Measurements from ENCODE around the gene LAMA2. TPM values are rescaled to one million over a fixed set of nuclear protein-coding genes. Genes with fewer than 3 reads are reported as not detected.

The LAMA2 gene
- total RNA-seq, 1 experiment from 2014 or later = 2.2 TPM

DNA sequence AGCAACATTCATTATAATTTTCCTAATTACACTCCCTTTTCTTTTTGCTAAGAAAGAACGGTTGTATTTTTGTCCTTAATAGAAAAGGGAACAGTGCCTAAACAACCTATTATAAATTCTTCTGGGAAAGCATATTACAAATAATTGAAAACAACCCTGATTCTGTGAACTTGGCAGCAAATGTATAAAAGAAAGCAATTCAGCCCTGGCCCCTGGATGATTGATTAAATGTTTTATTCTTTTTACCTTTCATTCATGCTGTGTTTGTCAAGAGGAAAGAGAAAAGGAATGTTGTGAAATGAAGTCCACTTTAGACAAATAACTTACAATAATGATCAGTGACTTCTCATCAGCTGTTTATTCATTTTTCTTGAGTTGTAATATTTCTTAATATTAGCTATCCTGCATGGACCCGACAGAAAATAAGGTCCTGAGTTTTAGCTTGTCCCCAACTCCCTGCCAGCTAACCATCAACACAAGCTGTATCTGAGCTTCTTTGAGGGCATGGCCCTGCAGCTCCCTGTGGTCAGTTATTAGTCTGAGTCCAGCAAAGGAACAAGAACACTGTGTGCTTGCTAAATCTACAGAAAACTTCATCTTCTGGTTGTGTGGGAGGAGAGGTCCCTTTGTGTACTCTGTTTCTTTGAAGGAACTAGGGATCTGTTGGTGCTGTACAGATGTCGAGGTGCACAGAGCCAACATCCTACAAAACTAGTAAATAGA lies 248.2 kb downstream of the LAMA2 start:
- no peaks in the 10 kb centered on the region for H3K9me3 Mint-ChIP-seq (ENCODE audit: unreplicated experiment)
- TF ChIP-seq, protein P1, sequence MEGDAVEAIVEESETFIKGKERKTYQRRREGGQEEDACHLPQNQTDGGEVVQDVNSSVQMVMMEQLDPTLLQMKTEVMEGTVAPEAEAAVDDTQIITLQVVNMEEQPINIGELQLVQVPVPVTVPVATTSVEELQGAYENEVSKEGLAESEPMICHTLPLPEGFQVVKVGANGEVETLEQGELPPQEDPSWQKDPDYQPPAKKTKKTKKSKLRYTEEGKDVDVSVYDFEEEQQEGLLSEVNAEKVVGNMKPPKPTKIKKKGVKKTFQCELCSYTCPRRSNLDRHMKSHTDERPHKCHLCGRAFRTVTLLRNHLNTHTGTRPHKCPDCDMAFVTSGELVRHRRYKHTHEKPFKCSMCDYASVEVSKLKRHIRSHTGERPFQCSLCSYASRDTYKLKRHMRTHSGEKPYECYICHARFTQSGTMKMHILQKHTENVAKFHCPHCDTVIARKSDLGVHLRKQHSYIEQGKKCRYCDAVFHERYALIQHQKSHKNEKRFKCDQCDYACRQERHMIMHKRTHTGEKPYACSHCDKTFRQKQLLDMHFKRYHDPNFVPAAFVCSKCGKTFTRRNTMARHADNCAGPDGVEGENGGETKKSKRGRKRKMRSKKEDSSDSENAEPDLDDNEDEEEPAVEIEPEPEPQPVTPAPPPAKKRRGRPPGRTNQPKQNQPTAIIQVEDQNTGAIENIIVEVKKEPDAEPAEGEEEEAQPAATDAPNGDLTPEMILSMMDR (IDR thresholded peaks at IDR 0.05; ENCODE audit: unreplicated experiment) = no peak
- no TSS peak for BruUV-seq (replicated peaks)
- DNase-seq (ENCODE audit: unreplicated experiment) = no peak
- CTCF ChIA-PET = interaction anchor here (0.6 to 0.7 kb wide), 3 partner anchors 15 to 252 kb away, joined by 3 to 4 read pairs (median 3); no protein-coding TSS in a partner anchor
- H3K27ac Mint-ChIP-seq (ENCODE audit: low read depth, unreplicated experiment) = no peak overlapping the region
- H3K27me3 Mint-ChIP-seq (ENCODE audit: insufficient read depth, unreplicated experiment) = peaks cover 79% of the 10 kb centered on the region
- H3K36me3 Mint-ChIP-seq (ENCODE audit: insufficient read depth, unreplicated experiment) = no peaks in the 10 kb centered on the region
- H3K4me1 Mint-ChIP-seq (ENCODE audit: insufficient read depth, unreplicated experiment) = no peaks in the 10 kb centered on the region
- intact Hi-C loops (cut with micrococcal nuclease) = no loop called here
- no peak overlapping the region for H3K4me3 Mint-ChIP-seq (ENCODE audit: unreplicated experiment)
- POLR2A ChIA-PET = no interaction called here

DNA sequence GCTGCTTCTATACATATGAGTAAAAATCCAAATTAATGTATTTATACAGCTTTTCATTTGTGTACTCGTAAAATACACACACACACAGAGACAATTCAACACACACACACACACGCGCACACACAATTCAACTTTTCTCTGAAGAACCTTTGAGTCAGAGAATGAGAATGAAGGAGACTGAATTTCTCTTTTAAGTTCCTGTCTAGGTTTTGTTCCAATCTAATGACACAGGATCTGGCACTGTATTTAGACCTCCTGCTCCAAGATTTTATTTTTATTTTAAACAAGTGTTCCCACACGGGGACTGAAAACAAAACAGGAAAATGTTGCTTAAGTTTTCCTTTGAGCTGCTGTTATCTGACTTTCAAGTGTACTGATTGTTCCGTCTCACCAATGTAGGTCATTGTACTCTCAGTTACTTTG lies 250.8 kb downstream of the LAMA2 start:
- no peaks in the 10 kb centered on the region for H3K9me3 Mint-ChIP-seq (ENCODE audit: unreplicated experiment)
- intact Hi-C loops (cut with micrococcal nuclease) = no loop called here

GRCh38 chr6:129134535-129134934 lies 251.6 kb downstream of the LAMA2 start:
- Mint-ChIP-seq H3K4me1 (ENCODE audit: insufficient read depth, unreplicated experiment) (peaks cover 6% of the 10 kb centered on the region), H3K27me3 (ENCODE audit: insufficient read depth, unreplicated experiment) (peaks cover 94% of the 10 kb centered on the region), H3K36me3 (ENCODE audit: insufficient read depth, unreplicated experiment) (no peaks in the 10 kb centered on the region), H3K4me3 (ENCODE audit: unreplicated experiment) (no peak overlapping the region), H3K9me3 (ENCODE audit: unreplicated experiment) (no peaks in the 10 kb centered on the region), H3K27ac (ENCODE audit: low read depth, unreplicated experiment) (no peak overlapping the region)
- POLR2A ChIA-PET = no interaction called here
- CTCF ChIA-PET = interaction anchor here (0.5 to 1.1 kb wide), 4 partner anchors 49 to 217 kb away, joined by 3 read pairs; no protein-coding TSS in a partner anchor
- TF ChIP-seq, protein P1 (IDR thresholded peaks at IDR 0.05; ENCODE audit: unreplicated experiment) = no peak
- no TSS peak for BruUV-seq (replicated peaks)
- DNase-seq (ENCODE audit: unreplicated experiment) = no peak
- intact Hi-C loops (cut with micrococcal nuclease) = no loop called here

More for the DNA sequence above, 250.8 kb downstream of the LAMA2 start:
- DNase-seq (ENCODE audit: unreplicated experiment) = no peak
- H3K27me3 Mint-ChIP-seq (ENCODE audit: insufficient read depth, unreplicated experiment) = peaks cover 87% of the 10 kb centered on the region
- ChIA-PET CTCF (interaction anchor here (0.6 to 1.1 kb wide), 4 partner anchors 48 to 855 kb away, joined by 3 read pairs; no protein-coding TSS in a partner anchor), POLR2A (no interaction called here)
- no peak overlapping the region for H3K4me3 Mint-ChIP-seq (ENCODE audit: unreplicated experiment)
- H3K36me3 Mint-ChIP-seq (ENCODE audit: insufficient read depth, unreplicated experiment) = no peaks in the 10 kb centered on the region
- no peak overlapping the region for H3K27ac Mint-ChIP-seq (ENCODE audit: low read depth, unreplicated experiment)
- BruUV-seq (replicated peaks) = no TSS peak
- H3K4me1 Mint-ChIP-seq (ENCODE audit: insufficient read depth, unreplicated experiment) = peaks cover 4% of the 10 kb centered on the region
- TF ChIP-seq, protein P1 (IDR thresholded peaks at IDR 0.05; ENCODE audit: unreplicated experiment) = no peak

DNA sequence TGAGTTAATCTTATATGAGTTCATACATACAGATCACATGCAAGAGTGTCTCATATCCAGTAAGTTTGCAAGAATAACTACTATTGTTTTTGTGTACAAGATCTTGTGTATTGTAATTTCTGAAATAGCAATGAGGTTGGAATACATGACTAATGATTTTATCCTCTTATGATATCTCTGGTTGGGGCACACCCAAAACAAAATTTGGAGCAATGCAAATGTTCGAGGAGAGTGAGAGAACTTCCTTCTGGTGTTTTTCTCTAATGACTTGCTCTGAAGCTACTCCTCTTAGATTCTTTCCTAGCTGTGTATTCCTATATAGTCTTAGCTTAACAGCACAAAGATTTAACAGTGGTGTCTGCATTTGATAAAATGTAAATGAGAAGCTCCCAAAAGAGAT lies 252.5 kb downstream of the LAMA2 start:
- POLR2A ChIA-PET = interaction anchor here (0.6 to 1.6 kb wide), 3 partner anchors 10 to 27 kb away, joined by 3 to 4 read pairs (median 4); no protein-coding TSS in a partner anchor
- Mint-ChIP-seq H3K4me3 (ENCODE audit: unreplicated experiment) (no peak overlapping the region), H3K9me3 (ENCODE audit: unreplicated experiment) (no peaks in the 10 kb centered on the region), H3K27me3 (ENCODE audit: insufficient read depth, unreplicated experiment) (peaks cover 95% of the 10 kb centered on the region), H3K36me3 (ENCODE audit: insufficient read depth, unreplicated experiment) (no peaks in the 10 kb centered on the region), H3K4me1 (ENCODE audit: insufficient read depth, unreplicated experiment) (peaks cover 6% of the 10 kb centered on the region), H3K27ac (ENCODE audit: low read depth, unreplicated experiment) (no peak overlapping the region)
- CTCF ChIA-PET = no interaction called here
- BruUV-seq (replicated peaks) = no TSS peak
- intact Hi-C loops (cut with micrococcal nuclease) = no loop called here
- TF ChIP-seq, protein P1 (IDR thresholded peaks at IDR 0.05; ENCODE audit: unreplicated experiment) = no peak
- DNase-seq (ENCODE audit: unreplicated experiment) = no peak
